OCI-M1 (cell line): ENCODE measurements around the gene FAM168A.

ENCODE experiments used
- DNase-seq: peaks from one replicate; lab custom pipeline; 2025; lab: John Stamatoyannopoulos, UW

FAM168A gene

GRCh38 chr11:73426219-73426850 is 171.6 kb downstream of the FAM168A start:
- DNase-seq, result no peak

GRCh38 chr11:73425108-73425507 is 172.8 kb downstream of the FAM168A start:
- DNase-seq, result no peak

DNA sequence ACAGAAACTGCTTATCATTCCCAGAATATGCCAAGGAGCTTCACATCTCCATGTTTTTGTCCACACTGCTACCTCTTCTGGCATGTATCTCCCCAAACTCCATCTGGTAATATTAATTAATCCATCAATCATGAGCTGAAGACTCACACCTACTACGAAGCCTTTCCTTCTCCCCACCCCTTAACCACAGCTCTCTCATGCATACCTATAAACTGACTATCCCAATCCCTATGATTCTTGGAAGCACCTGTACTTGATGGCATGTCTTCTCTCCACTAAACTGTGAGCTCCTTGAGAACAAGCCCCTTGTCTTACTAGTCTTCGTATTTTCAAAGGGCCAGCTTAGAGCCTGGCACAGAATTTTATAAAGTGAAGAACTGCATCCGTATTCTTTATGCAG is 174.4 kb downstream of the FAM168A start:
- no peak for DNase-seq

DNA sequence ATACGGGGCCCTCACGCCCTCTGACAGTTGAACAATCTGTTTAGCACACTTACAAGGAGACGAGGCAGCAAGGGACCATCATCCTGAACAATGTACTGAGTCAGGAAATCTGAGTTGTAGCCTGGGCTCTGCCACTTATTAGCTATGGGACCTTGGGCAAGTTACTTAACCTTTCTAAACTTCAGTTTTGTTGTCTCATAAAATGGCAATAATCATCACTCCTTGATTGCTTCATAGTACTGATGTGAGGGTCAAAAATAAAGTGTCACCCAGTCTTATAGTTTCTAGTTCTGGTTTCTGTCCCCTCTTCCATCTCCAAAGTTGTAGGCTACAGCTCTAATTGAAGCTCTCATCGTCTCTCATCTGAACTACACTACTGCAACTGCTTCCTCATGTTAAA is 175.0 kb downstream of the FAM168A start:
- DNase-seq, result no peak

DNA sequence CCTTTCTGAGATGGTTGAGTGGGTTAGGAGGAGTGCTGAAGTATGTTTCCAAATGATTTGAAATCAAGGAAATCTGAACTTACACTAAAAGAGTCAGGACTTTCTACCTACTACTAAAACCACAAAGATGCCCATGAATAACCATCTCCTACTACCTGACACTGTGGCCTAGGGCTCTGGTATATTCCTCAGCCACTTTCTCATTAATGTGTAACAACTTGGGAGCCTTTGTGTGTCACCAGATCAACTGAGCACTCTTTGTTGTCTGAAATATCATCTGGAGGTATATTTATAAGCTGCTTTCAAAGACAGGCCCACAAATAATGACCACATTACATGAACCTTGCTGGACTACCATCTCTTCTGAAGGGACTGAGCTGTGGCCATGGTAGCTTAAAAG is 177.8 kb downstream of the FAM168A start:
- no peak for DNase-seq

DNA sequence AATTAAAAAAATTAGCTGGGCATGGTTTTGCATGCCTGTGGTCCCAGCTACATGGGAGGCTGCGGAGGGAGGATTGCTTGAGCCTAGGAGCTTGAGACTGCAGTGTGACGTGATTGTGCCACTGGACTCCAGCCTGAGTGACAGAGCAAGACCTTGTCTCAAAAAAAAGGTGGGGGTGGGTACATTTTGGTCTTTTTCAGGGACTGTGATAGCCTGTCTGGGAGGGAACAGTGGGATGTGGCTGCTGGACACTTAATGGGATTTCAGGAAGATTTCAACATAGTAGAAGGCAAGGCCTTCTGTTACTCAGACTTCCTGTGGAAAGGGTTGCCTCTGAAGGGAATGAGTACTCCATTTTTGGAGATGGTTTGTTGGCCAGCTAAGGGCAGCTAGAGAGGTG is 181.1 kb downstream of the FAM168A start:
- no peak for DNase-seq

DNA sequence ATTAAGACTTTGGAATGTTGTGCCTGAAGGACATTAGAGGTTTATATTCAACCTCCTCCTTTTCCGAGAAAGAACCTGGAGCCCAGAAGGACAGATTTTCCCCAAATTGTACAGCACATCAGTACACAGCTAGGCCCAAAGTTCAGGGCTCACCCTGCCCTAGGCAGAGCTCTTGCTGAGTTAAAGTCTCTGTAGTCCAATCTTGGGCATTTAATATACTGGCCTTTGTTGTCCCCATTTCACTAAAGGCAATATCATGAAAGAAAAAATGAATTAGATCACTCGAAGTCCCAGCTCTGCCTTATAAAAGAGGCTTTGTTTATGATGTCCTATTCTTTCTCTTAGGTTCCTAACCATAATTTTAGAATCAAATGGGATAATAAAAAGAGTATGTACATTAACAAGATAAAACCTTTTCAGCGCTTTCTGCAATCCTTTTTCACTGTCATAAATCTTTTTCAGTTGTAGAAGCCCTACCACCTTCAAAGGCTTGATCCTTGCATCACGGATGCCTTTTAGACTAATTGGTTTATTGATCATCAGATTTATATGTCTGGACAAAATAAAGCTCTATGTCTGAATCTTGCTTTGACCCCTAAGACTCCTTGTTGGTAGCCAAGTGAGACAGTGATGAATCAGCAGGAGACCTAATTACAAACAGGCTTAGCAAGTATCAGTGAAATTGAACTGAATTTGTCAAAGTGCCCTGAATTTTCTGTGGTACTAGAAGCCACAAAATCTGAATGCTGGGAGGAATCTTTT is 181.9 kb downstream of the FAM168A start:
- no peak for DNase-seq

- DNase-seq, result peak; percentile 91
Observed at GRCh38 chr11:73414977-73415651, 182.8 kb downstream of the FAM168A start.

DNA sequence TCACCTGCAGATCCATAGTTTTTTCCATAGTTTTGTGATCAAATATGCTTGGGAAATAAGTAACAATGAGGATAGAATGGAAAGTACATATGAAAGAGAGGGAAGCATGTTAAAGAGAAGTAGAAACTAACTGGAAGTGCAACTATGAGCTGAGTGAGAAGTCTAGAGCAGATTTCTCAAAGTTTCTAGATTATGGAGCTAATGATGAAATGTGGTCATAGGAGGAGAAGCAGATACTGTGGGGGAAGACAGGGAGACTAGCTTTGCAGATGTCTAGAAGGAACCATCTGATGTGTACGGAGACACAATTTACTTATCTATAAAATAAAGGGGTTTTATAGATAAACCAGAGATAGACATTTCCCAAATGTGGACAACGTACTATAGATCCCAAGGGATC is 184.7 kb downstream of the FAM168A start:
- DNase-seq, result no peak

DNA sequence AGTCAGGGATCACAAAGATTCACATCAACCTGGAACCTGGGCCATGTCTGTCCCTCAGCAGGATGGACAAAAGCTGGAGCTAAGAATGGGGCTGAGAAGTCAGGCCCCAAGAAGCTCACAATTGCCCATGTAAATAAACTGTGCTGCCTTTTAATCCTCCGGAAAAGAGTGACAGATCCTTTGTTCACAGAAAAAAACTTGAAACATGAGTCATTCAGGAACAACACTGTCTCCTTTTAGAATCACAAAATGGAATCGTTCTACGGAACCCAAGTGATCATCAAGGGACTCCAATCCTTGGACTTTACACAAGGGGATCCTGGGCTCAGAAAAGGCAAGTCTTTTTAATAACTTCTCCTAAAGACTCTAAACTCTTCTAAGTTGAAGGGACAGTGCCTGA is 185.6 kb downstream of the FAM168A start:
- DNase-seq, result no peak

DNA sequence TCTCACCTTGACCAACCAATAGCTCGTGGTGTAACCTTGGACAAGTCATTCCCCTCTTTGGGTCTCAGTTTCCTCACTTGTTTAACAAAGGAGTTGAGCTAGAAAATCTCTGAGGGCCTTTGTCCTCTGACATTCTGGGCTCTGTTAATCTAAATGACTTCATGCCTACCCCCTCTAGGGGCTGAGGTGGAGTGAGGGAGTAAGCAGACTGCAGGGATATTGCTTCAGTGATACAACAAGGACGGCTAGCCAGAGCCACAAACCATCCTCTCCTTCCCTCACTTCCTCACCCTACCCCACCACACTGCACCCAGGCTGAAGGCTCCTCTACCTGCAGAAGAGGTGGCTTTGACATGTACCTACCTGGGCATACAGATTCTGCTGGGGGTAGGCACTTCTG is 186.9 kb downstream of the FAM168A start:
- DNase-seq, result no peak

GRCh38 chr11:73410627-73411026 is 187.3 kb downstream of the FAM168A start:
- DNase-seq, result no peak

- no peak for DNase-seq
Observed at GRCh38 chr11:73409431-73409830, 188.5 kb downstream of the FAM168A start.

GRCh38 chr11:73406619-73407018 is 191.3 kb downstream of the FAM168A start:
- no peak for DNase-seq

- no peak for DNase-seq
Observed at GRCh38 chr11:73406131-73406530, 191.8 kb downstream of the FAM168A start.

DNA sequence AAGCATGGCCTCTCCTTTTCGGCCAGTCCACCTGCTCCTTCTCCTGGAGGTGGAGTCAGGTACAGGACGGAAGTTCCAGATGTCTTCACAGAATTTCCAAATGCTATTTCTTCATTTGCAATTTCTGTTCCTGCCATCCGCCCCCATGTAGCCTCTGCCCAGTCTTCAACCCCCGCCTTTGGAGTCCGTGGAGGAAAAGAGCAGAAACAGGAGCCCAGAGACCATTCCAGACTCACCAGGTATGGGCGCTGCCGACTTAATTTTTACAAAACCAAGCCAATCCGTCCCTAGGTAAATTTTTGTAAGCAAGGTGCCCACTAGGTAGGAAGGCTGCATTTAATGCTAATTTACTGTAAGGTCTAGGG is 192.8 kb downstream of the FAM168A start:
- DNase-seq, result no peak

DNA sequence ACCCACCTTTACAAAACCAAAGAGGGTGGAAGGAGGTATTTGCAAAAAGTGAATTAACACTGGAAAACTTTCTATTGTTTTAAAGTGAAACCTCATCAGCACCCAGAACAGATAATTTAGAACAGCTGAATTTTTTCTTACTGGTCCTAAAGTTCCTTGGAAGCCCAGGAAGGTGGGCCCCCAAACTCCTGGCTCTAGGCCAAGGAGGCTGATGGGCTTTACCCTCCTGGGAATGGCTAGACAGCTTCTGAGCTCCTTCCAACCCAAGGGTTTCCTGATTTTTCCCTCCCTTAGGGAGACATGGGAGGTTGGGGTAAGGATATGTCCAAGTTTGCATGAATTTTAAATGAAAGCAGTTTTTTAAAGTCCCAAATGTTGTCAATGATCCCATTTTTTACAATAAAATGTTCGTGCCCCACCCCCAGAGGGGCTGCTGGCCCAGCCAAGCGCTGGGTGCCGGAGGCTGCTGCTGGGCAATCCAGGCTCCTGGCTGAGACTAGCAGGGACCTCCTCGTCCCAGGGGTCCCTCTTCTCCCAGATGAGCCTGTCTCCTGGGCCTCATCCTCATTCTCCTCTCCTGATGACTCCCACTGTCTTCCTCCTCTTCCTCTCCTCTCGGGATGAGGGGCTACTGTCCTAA is 193.3 kb downstream of the FAM168A start:
- DNase-seq, result no peak

DNA sequence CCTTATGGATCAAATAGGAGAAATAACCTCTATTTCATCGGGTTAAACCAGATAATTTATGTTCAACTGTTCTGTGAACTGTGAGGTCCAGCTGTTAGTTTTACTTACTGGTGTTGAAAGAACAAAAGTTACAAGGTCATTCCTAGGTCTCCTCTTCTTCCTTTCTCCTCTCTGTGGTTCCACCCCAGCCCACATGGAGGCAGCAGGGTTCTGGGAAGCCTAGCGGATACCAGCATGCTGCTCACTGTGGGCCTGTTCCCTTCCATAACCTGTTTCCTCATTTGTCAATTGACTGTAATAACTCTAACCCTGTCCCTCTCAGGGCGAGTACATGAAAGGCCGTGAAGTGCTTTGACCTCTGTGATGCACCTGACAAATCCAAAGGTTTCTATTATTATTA is 193.9 kb downstream of the FAM168A start:
- peak; percentile 98 for DNase-seq

- no peak for DNase-seq
Observed at GRCh38 chr11:73403541-73403940, 194.4 kb downstream of the FAM168A start.

GRCh38 chr11:73402834-73403185 is 195.1 kb downstream of the FAM168A start:
- peak; percentile 82 for DNase-seq

GRCh38 chr11:73401924-73402833 is 195.7 kb downstream of the FAM168A start:
- DNase-seq, result no peak
